HL-60 (cell line): ENCODE measurements around the gene NKX2-2.

Experiments
- DNase-seq, 2 experiments: peaks; one replicate each; pipeline ENCODE4 v3.0.0-alpha.2; 2010 to 2020; ENCODE audit warnings: low read depth in 1 of 2, low spot score in 1 of 2
- H3K27ac ChIP-seq: fragments of 250-450 bp; sonication (Bioruptor Pico); replicated peaks from 2 replicates; pipeline ENCODE4 v1.5.1; 2020; ENCODE audit warnings: mild to moderate bottlenecking, moderate library complexity
- H3K27me3 ChIP-seq: fragments of 250-450 bp; sonication (Bioruptor Pico); 2 replicates; pipeline ENCODE4 v1.5.1; 2021; ENCODE audit warnings: mild to moderate bottlenecking, moderate library complexity; ENCODE audit not compliant: insufficient read depth, poor library complexity, severe bottlenecking
- H3K4me3 ChIP-seq: replicated peaks from 2 replicates; pipeline ENCODE4 v1.5.1; 2011; ENCODE audit warnings: mild to moderate bottlenecking, control low read depth, low read length; ENCODE audit not compliant: insufficient read depth
- CTCF ChIP-seq: IDR thresholded peaks from one replicate; pipeline ENCODE4 v1.5.1; 2011; ENCODE audit warnings: low read length, control low read depth, inconsistent platforms; ENCODE audit not compliant: insufficient read depth
- GABPA ChIP-seq: IDR thresholded peaks from 2 replicates; pipeline ENCODE4 v1.6.1; 2012; ENCODE audit warnings: low read depth
- POLR2AphosphoS5 ChIP-seq: IDR thresholded peaks from 2 replicates; pipeline ENCODE4 v1.6.1; 2012; ENCODE audit warnings: low read depth
- REST ChIP-seq: IDR thresholded peaks from 2 replicates; pipeline ENCODE4 v1.6.1; 2012; ENCODE audit warnings: low read depth; ENCODE audit not compliant: insufficient replicate concordance
- SPI1 ChIP-seq: IDR thresholded peaks from 2 replicates; pipeline ENCODE4 v1.6.1; 2012; ENCODE audit warnings: low read depth, mild to moderate bottlenecking, borderline replicate concordance

The NKX2-2 gene

GRCh38 chr20:21511485-21511849 is 2.4 kb downstream of the NKX2-2 start:
- peaks cover 91% of the 10 kb centered on the region for H3K27me3 ChIP-seq
- H3K4me3 ChIP-seq = no peak overlapping the region
- TF ChIP-seq GABPA = no peak
- TF ChIP-seq REST = no peak
- TF ChIP-seq CTCF = no peak
- DNase-seq = no peak
- no peak overlapping the region for H3K27ac ChIP-seq

GRCh38 chr20:21510414-21511384 is 3.2 kb downstream of the NKX2-2 start:
- no peak for DNase-seq
- H3K27me3 ChIP-seq = peaks cover 84% of the 10 kb centered on the region
- H3K4me3 ChIP-seq = no peak overlapping the region; the same call in 1 of the 2 replicates
- H3K27ac ChIP-seq = no peak overlapping the region
- TF ChIP-seq REST = no peak
- TF ChIP-seq POLR2AphosphoS5 = no peak

- no peak for DNase-seq
- TF ChIP-seq REST = no peak
- no peak for TF ChIP-seq POLR2AphosphoS5
- TF ChIP-seq SPI1 = no peak
These were observed 4.1 kb downstream of the NKX2-2 start for GRCh38 chr20:21509597-21510371.

GRCh38 chr20:21509079-21509596 is 4.7 kb downstream of the NKX2-2 start:
- H3K4me3 ChIP-seq = no peak overlapping the region
- no peak overlapping the region for H3K27ac ChIP-seq
- DNase-seq = no peak
- TF ChIP-seq REST = no peak
- TF ChIP-seq CTCF = no peak
- no peak for TF ChIP-seq SPI1
- no peak for TF ChIP-seq POLR2AphosphoS5
- no peak for TF ChIP-seq GABPA
- peaks cover 73% of the 10 kb centered on the region for H3K27me3 ChIP-seq

More at GRCh38 chr20:21509597-21510371, 4.1 kb downstream of the NKX2-2 start:
- Histone ChIP-seq H3K27ac (no peak overlapping the region), H3K27me3 (peaks cover 76% of the 10 kb centered on the region), H3K4me3 (no peak overlapping the region)
